ENCODE measurements around the gene COX18.

The COX18 gene

GRCh38 chr4:73053974-73054480 is 15.5 kb downstream of the COX18 start:
- TF ChIP-seq TOX (CRISPR knock-in tag; IDR thresholded peaks at IDR 0.05; ENCODE audit: borderline replicate concordance) (no peak), ZNF70 (CRISPR knock-in tag; IDR thresholded peaks at IDR 0.05) (no peak), ISL1 (CRISPR knock-in tag; IDR thresholded peaks at IDR 0.05) (no peak)
- no peak for ATAC-seq

GRCh38 chr4:73053076-73053475 is 16.4 kb downstream of the COX18 start:
- no peak for TF ChIP-seq TSHZ2 (CRISPR knock-in tag; IDR thresholded peaks at IDR 0.05)
- TF ChIP-seq CSRNP3 (CRISPR knock-in tag; IDR thresholded peaks at IDR 0.05) = no peak
- TF ChIP-seq ARNTL (CRISPR knock-in tag; IDR thresholded peaks at IDR 0.05; ENCODE audit: borderline replicate concordance, low read depth) = no peak
- TF ChIP-seq ZNF8 (CRISPR knock-in tag; IDR thresholded peaks at IDR 0.05) = no peak
- TF ChIP-seq CSDC2 (CRISPR knock-in tag; IDR thresholded peaks at IDR 0.05) = no peak
- TF ChIP-seq TCF4 (CRISPR knock-in tag; IDR thresholded peaks at IDR 0.05; ENCODE audit: borderline replicate concordance) = no peak
- TF ChIP-seq PATZ1 (CRISPR knock-in tag; IDR thresholded peaks at IDR 0.05; ENCODE audit: borderline replicate concordance) = no peak
- TF ChIP-seq ZNF70 (CRISPR knock-in tag; IDR thresholded peaks at IDR 0.05) = no peak
- no peak for ATAC-seq

GRCh38 chr4:73051625-73052024 is 17.9 kb downstream of the COX18 start:
- TF ChIP-seq ZNF70 (CRISPR knock-in tag; IDR thresholded peaks at IDR 0.05) = no peak
- TF ChIP-seq TOX (CRISPR knock-in tag; IDR thresholded peaks at IDR 0.05; ENCODE audit: borderline replicate concordance) = no peak
- TF ChIP-seq CSRNP3 (CRISPR knock-in tag; IDR thresholded peaks at IDR 0.05) = no peak
- TF ChIP-seq RARB (CRISPR knock-in tag; IDR thresholded peaks at IDR 0.05) = no peak
- TF ChIP-seq ZNF565 (CRISPR knock-in tag; conservative IDR thresholded peaks at IDR 0.05; ENCODE audit: low read depth) = no peak
- TF ChIP-seq ESRRG (CRISPR knock-in tag; IDR thresholded peaks at IDR 0.05) = no peak
- no peak for TF ChIP-seq ZFP30 (CRISPR knock-in tag; IDR thresholded peaks at IDR 0.05)
- TF ChIP-seq TSHZ2 (CRISPR knock-in tag; IDR thresholded peaks at IDR 0.05) = no peak
- TF ChIP-seq CSDC2 (CRISPR knock-in tag; IDR thresholded peaks at IDR 0.05) = no peak
- no peak for TF ChIP-seq CREB5 (CRISPR knock-in tag; IDR thresholded peaks at IDR 0.05; ENCODE audit: low read depth)
- no peak for TF ChIP-seq OSR1 (CRISPR knock-in tag; IDR thresholded peaks at IDR 0.05)
- no peak for TF ChIP-seq ISL1 (CRISPR knock-in tag; IDR thresholded peaks at IDR 0.05)
- TF ChIP-seq GLIS3 (CRISPR knock-in tag; IDR thresholded peaks at IDR 0.05) = no peak
- no peak for TF ChIP-seq ARNTL (CRISPR knock-in tag; IDR thresholded peaks at IDR 0.05; ENCODE audit: borderline replicate concordance, low read depth)
- TF ChIP-seq BACH2 (CRISPR knock-in tag; IDR thresholded peaks at IDR 0.05; ENCODE audit: borderline replicate concordance) = no peak
- ATAC-seq = no peak

Measured in SK-N-SH treated with all-trans-retinoic acid at 6 μM for 48 hours (cell line).